Caco-2 (cell line): ENCODE measurements around the gene TNNI3. TPM values are rescaled to one million over a fixed set of nuclear protein-coding genes. Genes with fewer than 3 reads are reported as not detected.
A peak's percentile ranks its signal among the peaks of the same experiment; 100 is the strongest.

Experiments
- BruUV-seq: library from RNA; stranded (reverse); fragments of 400-500 nt; replicated peaks from 2 replicates; lab custom pipeline; 2021; lab: Mats Ljungman, UMichigan
- CTCF ChIA-PET: fragments of 300-600 bp; sonication (Branson Sonifier 250); formaldehyde crosslinking; loops from one replicate; lab custom pipeline; 2022; ENCODE audit warnings: antibody characterized with exemption; lab: Charles Lee
- POLR2A ChIA-PET: fragments of 300-600 bp; sonication (Branson Sonifier 250); formaldehyde crosslinking; loops from one replicate; lab custom pipeline; 2022; ENCODE audit warnings: antibody characterized with exemption; lab: Charles Lee
- DNase-seq, 2 experiments: peaks; one replicate each; pipeline versions ENCODE4 v3.0.0 to v3.0.0-alpha.2; 2020 to 2022
- H3K27me3 ChIP-seq: replicated peaks from 2 replicates; pipeline ENCODE4 v1.6.0; 2011; ENCODE audit warnings: low read length; ENCODE audit not compliant: control insufficient read depth, insufficient read depth
- H3K36me3 ChIP-seq: 2 replicates; pipeline ENCODE4 v1.5.1; 2011; ENCODE audit warnings: low read length; ENCODE audit not compliant: control insufficient read depth, insufficient read depth
- H3K4me1 ChIP-seq: fragments of 250-450 bp; sonication (Bioruptor Pico); 2 replicates; pipeline ENCODE4 v1.5.1; 2020; ENCODE audit warnings: mild to moderate bottlenecking
- H3K4me3 ChIP-seq: 2 replicates; pipeline ENCODE4 v1.5.1; 2011; ENCODE audit warnings: low read depth, mild to moderate bottlenecking, control low read depth, low read length
- H3K9me3 ChIP-seq: fragments of 250-450 bp; sonication (Bioruptor Pico); 2 replicates; pipeline ENCODE4 v1.5.1; 2020; ENCODE audit warnings: mild to moderate bottlenecking, moderate library complexity
- H3K27ac Mint-ChIP-seq: one replicate; pipeline ENCODE4 v1.8.0; 2022; ENCODE audit warnings: mixed read lengths; ENCODE audit not compliant: unreplicated experiment
- H3K27me3 Mint-ChIP-seq: one replicate; pipeline ENCODE4 v1.8.0; 2022; ENCODE audit warnings: mixed read lengths; ENCODE audit not compliant: insufficient read depth, unreplicated experiment
- H3K36me3 Mint-ChIP-seq: one replicate; pipeline ENCODE4 v1.8.0; 2022; ENCODE audit warnings: mild to moderate bottlenecking, mixed read lengths; ENCODE audit not compliant: insufficient read depth, unreplicated experiment
- H3K4me1 Mint-ChIP-seq: one replicate; pipeline ENCODE4 v1.8.0; 2022; ENCODE audit warnings: low read depth, mixed read lengths; ENCODE audit not compliant: unreplicated experiment
- H3K4me3 Mint-ChIP-seq: one replicate; pipeline ENCODE4 v1.8.0; 2022; ENCODE audit warnings: mild to moderate bottlenecking, moderate library complexity, mixed read lengths; ENCODE audit not compliant: unreplicated experiment
- H3K9me3 Mint-ChIP-seq: one replicate; pipeline ENCODE4 v1.8.0; 2022; ENCODE audit warnings: mixed read lengths; ENCODE audit not compliant: unreplicated experiment
- CTCF ChIP-seq, 2 experiments: fragments of 200-600 bp in 1 of 2; IDR thresholded peaks; 1 replicate in 1 of 2; 2 replicates in 1 of 2; pipeline versions ENCODE4 v1.5.1 to v1.8.0; 2011 to 2022; ENCODE audit warnings: antibody characterized with exemption in 1 of 2, control low read depth in 1 of 2, inconsistent platforms in 1 of 2, low read depth in 1 of 2, low read length in 1 of 2, mild to moderate bottlenecking in 1 of 2, moderate library complexity in 1 of 2; ENCODE audit not compliant: insufficient read depth in 1 of 2, severe bottlenecking in 1 of 2, unreplicated experiment in 1 of 2
- intact Hi-C: fragments of 100-400 bp; cut with micrococcal nuclease; formaldehyde crosslinking; loops from one replicate; pipeline ENCODE4 v1.10.0; 2022; ENCODE audit not compliant: unreplicated experiment
- total RNA-seq: library from RNA; stranded (reverse); gene quantifications from 2 replicates; pipeline ENCODE4 v1.2.3, GENCODE V29; 2022

The TNNI3 gene
- total RNA-seq, 1 experiment from 2014 or later, result 2.9 TPM

GRCh38 chr19:55117663-55118391, 39.7 kb downstream of the TNNI3 start:
- no peaks in the 10 kb centered on the region for H3K9me3 Mint-ChIP-seq
- H3K36me3 Mint-ChIP-seq, result peaks cover 16% of the 10 kb centered on the region
- no peak for TF ChIP-seq CTCF (IDR thresholded peaks at IDR 0.05; ENCODE audit: insufficient read depth in 1 of 2, low read depth in 1 of 2, low read length in 1 of 2, severe bottlenecking in 1 of 2, unreplicated experiment in 1 of 2)
- peaks cover 18% of the 10 kb centered on the region for H3K4me1 Mint-ChIP-seq
- no peaks in the 10 kb centered on the region; the same call in 1 of the 2 replicates for H3K36me3 ChIP-seq
- POLR2A ChIA-PET, result interaction anchor here (0.6 to 1.4 kb wide), 3 partner anchors 23 to 953 kb away, joined by 3 to 4 read pairs (median 4); no protein-coding TSS in a partner anchor
- BruUV-seq, result TSS peak; percentile 93
- intact Hi-C loops, result loop anchor here (1.0 to 2.0 kb wide), 2 partner anchors 49 to 290 kb away; partner anchors contain the start of gene DNAAF3
- peak overlapping the region; percentile 85 for H3K4me3 Mint-ChIP-seq
- peak; percentile 98 to 99 for DNase-seq
- no peaks in the 10 kb centered on the region for H3K27me3 ChIP-seq
- H3K27me3 Mint-ChIP-seq, result no peaks in the 10 kb centered on the region
- H3K4me3 ChIP-seq, result peak overlapping the region; percentile 88
- H3K4me1 ChIP-seq, result peaks cover 17% of the 10 kb centered on the region; the same call in 1 of the 2 replicates
- peak overlapping the region; percentile 79 for H3K27ac Mint-ChIP-seq
- H3K9me3 ChIP-seq, result no peaks in the 10 kb centered on the region
- CTCF ChIA-PET, result interaction anchor here (1.0 to 1.4 kb wide), 5 partner anchors 14 to 266 kb away, joined by 3 to 7 read pairs (median 3); partner anchors contain the start of genes DNAAF3 and TMEM238

GRCh38 chr19:55116859-55117662, 40.5 kb downstream of the TNNI3 start, which contains the start of gene PPP1R12C:
Gene PPP1R12C, minus strand, starts transcription at chr19:55117637. Its CDS starts 94 bp downstream, at chr19:55117543.
- Mint-ChIP-seq H3K9me3 (no peaks in the 10 kb centered on the region), H3K27me3 (no peaks in the 10 kb centered on the region), H3K4me3 (peak within 1 kb of the TSS; percentile 90), H3K27ac (peak within 1 kb of the TSS; percentile 82), H3K36me3 (peaks cover 16% of the 10 kb centered on the region), H3K4me1 (peaks cover 18% of the 10 kb centered on the region)
- H3K4me3 ChIP-seq, result peak within 1 kb of the TSS; percentile 88
- TF ChIP-seq CTCF (IDR thresholded peaks at IDR 0.05; ENCODE audit: insufficient read depth in 1 of 2, low read depth in 1 of 2, low read length in 1 of 2, severe bottlenecking in 1 of 2, unreplicated experiment in 1 of 2), result no peak
- no TSS peak for BruUV-seq
- POLR2A ChIA-PET, result interaction anchor here (1.4 kb wide), 1 partner anchor 24 kb away, joined by 4 read pairs; no protein-coding TSS in a partner anchor
- peaks cover 17% of the 10 kb centered on the region; the same call in 1 of the 2 replicates for H3K4me1 ChIP-seq
- H3K9me3 ChIP-seq, result no peaks in the 10 kb centered on the region
- intact Hi-C loops, result loop anchor here (1.0 to 2.0 kb wide), 2 partner anchors 50 to 291 kb away; partner anchors contain the start of gene DNAAF3
- H3K36me3 ChIP-seq, result no peaks in the 10 kb centered on the region; the same call in 1 of the 2 replicates
- H3K27me3 ChIP-seq, result no peaks in the 10 kb centered on the region
- DNase-seq, result peak; percentile 36 to 42
- CTCF ChIA-PET, result interaction anchor here (1.0 to 1.4 kb wide), 4 partner anchors 24 to 267 kb away, joined by 3 to 7 read pairs (median 4); partner anchors contain the start of genes DNAAF3 and TMEM238
